GM21723 (cell line): ENCODE data around the gene ATG4D.
"Not testable (repeated sequence)": the region's sequence is repeated elsewhere in the genome, so short reads cannot be mapped to it uniquely, and the experiment has no call there.

Experiments used
- ATAC-seq: cut with Tn5 transposase; IDR thresholded peaks from one replicate; pipeline ENCODE4 v1.9.1; 2021; ENCODE audit warnings: mild to moderate bottlenecking, moderate library complexity; ENCODE audit not compliant: unreplicated experiment

The ATG4D gene

DNA sequence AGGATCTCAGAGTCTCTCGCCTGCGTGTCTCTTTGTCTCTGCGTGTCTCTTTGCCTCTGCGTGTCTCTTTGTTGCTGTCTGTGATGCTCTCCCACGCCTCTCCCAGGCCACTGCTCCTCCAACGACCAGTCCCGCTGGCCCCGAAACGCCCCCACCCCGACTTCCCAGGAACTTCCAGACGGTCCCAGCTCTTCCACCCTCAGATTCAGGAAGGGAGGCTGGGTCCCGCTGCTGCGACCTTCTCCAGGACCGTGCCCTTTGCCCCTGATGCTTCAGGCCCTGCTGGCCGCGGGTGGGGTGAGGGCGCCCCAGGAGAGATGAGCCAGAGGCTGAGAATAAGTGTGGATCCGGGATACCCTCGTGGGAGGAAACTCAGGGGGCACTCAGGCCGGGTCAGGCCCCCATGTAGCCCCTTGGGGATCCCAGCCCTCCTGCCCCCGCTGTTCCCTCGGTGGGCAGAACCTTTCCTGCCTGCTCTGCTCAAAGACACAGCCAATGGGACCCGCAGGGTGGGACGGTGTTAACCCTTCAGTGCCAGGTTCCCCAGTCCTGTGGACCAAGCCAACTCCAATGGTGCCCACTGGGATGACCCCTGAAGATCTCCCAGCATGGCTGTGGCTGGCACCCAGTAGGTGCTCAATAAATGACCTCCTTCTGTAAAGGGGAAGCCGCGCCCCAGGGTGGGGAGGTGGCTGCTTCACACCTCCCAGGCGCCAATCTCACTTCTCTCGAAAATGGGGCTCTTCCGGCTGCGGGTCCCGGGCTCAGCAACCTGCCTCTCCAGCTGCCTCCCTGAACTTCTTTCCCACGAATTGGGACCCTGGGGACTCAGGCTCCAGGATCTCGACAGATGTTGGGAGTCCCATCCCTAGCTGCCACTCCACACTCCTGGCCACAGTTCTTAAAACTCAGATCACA lies 25.0 kb upstream of the ATG4D start:
- no peak for ATAC-seq

DNA sequence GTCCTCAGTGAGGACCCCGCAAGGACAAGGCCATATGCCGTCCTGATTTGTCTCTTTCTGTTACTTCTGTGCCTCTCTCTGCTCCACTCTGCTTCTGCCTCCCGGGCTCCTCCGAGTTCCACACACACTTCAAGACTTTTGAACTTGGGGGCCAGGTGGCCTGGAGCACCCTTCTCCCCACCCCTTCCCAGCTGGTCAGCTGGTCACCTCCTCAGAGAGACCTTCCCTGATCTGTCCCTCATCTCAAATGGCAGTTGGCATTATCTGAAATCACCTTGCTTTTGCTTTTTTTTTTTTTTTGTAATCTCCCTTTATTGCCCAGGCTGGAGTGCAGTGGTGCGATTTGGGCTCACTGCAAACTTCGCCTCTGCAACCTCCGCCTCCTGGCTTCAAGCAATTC lies 24.3 kb upstream of the ATG4D start:
- no peak for ATAC-seq

DNA sequence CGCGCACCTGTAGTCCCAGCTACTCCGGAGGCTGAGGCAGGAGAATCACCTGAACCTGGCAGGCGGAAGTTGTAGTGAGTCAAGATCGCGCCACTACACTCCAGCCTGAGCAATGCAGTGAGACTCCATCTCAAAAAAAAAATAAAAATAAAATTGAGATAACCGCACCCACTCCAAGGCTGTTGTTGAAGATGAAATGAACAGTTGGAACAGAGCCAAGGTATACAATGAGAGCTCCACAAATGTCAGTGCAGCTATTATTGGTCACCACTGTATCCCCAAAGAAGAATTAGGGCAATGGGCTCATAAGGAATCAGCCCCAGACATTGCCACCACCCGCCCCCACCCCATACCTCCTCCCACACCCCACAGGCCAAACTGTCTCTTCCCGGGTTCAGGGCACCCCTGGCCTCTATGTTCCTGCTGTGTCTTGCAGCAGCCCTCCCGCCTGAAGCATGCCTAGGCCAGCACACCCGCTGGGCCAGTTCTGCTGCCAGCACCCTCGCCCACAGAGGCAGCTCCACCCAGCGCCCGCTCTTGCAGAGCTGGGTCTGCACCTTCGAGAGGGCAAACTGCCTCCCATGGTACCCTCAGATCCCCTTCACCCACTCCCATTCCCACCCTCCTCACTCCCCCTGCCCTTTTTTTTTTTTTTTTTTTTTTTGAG lies 22.9 kb upstream of the ATG4D start:
- no peak for ATAC-seq

DNA sequence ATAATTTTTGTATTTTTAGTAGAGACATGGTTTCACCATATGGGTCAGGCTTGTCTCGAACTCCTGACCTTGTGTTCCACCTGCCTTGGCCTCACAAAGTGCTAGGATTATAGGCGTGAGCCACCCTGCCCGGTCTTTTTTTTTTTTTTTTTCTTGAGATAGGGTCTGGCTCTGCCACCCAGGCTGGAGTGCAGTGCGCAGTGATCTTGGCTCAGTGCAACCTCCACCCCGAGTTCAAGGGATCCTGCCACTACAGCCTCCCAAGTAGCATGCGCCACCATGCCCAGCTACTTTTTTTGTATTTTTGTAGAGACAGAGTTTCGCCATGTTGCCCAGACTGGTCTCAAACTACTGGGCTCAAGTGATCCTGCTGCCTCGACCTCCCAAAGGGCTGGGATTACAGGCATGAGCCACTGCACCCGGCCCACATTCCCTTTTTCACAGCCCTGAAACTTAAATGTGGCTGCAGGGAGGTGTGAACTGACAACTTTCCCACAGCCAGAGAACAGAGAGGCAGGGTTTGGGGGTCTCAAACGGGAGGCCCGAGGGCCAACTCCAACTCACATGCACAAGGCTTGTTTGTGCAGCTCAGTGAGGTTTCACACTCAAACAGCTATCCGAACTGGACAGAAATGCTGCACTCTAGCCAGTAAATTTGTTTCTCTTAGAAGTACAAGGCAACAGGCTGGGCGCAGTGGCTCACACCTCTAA lies 22.1 kb upstream of the ATG4D start:
- no peak for ATAC-seq

DNA sequence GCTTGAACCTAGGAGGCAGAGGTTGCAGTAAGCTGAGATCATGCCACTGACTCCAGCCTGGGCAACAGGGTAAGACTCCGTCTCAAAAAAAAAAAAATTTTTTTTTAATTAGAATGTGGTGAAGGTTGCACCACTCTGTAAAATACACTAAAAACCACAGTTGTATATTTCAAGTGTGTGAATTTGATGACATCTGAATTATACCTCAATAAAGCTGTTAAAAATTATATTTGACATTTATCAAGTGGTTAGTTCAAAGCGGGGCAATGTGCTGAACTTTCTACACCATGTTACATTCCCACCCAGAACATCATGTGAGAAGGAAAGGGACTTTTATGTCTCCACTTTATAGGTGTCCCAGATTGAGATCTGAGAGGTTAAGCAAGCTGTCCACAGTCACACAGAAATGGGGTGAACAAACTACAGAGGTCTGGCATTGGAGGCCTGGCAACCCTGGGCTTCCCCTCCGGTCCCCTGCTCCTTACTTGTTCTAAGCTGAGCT lies 20.5 kb upstream of the ATG4D start:
- no peak for ATAC-seq

DNA sequence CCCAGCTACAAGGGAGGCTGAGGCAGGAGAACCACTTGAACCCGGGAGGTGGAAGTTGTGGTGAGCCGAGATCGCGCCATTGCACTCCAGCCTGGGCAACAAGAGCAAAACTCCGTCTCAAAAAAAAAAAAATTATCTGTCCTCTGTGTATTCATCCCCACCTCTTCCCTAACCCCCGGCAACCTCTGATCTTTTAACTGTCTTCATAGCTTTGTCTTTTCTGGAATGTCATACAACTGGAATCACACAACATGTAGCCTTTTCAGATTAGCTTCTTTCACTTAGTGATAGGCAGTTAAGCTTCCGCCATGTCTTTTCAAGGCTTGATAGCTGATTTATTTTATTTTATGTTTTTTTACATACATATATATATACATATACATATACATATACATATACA lies 18.1 kb upstream of the ATG4D start:
- ATAC-seq, result no peak

DNA sequence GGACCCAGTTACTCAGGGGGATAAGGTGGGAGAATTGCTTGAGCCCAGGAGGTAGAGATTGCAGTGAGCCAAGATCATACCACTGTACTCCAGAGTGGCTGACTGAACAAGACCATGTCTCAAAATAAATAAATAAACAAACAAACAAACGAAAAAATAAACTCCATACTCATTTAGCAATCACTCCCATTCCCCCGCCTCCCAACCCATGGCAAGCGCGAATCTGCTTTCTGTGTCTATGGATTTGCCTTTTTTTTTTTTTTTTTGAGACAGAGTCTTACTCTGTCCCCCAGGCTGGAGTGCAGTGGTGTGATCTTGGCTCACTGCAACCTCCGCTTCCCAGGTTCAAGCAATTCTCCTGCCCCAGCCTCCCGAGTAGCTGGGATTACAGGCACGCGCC lies 16.8 kb upstream of the ATG4D start:
- not testable (repeated sequence) for ATAC-seq

DNA sequence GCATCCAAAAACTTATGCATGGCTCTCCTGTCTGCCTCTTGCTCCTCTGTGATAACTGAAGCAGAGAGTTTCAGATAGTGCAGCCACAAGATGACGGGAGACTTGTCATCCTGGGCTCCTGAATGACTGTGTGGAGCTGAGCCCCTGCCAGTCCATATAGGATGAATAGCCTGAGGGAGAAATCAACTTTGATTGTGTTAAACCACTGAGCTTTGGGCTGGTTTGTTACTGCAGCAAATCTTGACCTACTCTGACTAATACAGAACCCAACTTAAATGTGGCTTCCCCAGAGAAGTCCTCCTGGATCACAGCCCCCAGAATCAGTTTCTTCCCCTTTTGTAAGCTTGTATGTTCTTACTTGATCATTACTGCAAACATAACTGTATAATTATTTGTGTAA lies 11.2 kb upstream of the ATG4D start:
- ATAC-seq, result no peak

DNA sequence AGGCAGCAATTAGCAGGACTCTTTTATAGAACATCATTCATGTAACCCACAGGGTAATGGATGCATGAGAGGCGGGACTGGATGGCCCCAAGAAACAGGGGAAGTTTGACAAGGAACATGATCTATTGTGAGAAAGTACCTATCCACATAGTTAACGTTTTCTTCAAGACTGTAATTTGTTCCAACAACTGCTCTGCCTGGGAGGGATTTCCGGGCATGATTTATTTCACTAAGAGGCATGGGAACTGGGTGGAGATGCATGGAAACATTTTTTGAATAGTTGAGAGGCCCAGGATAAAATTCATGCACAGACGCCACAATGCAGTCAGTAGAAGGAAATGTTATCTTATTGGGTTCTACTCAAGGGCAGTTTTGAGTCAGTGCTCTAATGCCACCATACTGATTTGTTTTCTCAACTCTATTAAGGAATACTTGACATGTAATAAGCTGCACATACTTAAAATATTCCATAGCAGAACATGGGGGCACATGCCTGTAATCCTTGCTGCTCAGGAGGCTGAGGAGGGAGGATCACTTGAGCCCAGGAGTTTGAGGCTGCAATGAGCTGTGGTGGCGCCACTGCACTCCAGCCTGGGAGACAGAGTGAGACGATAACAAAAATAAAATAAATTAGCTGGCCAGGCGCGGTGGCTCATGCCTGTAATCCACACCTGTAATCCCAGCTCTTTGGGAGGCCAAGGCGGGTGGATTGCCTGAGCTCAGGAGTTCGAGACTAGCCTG lies 9.9 kb upstream of the ATG4D start:
- ATAC-seq, result no peak

DNA sequence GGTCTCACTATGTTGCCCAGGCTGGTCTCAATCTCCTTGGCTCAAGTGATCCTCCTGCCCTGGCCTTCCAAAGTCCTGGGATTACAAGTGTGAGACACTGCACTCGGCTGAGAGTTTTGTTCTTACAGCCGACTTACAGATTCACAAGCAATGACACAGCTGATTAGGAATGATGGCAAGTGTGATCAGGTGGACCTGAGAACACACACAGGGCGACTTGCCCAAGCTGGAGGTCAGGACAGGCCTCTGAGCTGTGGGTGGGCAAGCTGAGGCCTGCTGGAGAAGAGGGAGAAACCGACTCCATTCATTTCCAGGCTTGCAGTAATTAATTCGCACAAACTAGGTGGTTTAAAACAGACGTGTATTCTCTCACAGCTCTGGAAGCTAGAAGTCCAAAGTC lies 8.1 kb upstream of the ATG4D start:
- ATAC-seq, result no peak

DNA sequence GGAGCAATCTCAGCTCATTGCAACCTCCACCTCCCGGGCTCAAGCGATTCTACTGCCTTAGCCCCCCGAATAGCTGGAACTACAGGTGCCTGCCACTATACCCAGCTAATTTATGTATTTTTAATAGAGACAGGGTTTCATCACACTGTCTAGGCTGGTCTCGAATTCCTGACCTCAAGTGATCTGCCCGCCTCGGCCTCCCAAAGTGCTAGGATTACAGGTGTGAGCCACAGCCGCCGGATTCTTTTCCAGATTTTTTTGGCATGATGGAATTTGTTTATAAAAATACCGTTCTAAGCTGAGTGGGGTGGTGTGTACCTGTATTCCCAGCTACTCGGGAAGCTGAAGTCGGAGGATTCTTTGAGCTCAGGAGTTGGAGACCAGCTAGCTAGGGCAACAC lies 6.0 kb upstream of the ATG4D start:
- ATAC-seq, result no peak

DNA sequence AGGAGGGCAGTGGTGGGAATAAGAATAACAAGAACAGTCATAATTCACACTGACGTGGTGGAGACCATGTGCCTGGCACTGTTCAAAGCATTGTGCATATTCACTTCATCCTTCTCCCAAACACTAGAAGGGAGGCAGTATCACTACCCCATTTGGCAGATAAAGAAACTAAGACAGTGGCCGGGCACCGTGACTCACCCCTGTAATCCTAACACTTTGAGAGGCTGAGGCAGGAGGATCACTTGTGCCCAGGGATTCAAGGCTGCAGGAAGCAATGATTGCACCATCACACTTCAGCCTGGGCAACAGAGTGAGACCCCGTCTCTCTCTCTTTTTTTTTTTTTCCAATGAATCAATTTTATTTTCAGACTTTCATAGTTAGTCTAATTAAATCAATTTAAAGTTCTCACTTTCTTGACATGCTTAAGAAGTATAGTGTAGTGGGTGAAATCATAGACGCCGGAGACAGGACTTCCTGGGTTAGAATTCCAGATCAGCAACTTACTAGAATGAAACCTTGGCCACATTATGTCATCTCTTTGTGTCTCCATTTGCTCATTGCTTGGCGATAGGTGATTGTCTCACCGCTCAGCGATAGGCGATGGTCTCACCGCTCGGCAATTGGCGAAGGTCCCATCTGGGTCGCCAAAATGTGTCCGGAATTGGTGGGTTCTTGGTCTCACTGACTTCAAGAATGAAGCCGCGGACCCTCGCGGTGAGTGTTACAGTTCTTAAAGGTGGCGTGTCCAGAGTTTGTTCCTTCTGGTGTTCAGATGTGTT lies 5.3 kb upstream of the ATG4D start:
- no peak for ATAC-seq

DNA sequence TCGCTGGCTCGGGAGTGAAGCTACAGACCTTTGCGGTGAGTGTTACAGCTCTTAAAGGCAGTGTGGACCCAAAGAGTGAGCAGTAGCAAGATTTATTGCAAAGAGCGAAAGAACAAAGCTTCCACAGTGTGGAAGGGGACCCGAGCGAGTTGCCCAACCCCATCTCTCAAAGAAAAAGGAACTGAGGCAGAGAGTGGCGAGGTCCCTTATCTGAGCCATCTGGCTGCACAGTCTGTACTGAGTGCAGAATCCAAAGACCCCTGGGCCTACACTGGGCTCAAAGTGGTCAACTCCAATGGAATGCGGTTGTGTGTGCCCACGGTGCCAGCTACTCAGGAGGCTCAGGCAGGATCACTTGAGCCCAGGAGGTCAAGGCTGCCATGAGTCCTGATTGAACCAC lies 4.7 kb upstream of the ATG4D start:
- ATAC-seq, result not testable (repeated sequence)

DNA sequence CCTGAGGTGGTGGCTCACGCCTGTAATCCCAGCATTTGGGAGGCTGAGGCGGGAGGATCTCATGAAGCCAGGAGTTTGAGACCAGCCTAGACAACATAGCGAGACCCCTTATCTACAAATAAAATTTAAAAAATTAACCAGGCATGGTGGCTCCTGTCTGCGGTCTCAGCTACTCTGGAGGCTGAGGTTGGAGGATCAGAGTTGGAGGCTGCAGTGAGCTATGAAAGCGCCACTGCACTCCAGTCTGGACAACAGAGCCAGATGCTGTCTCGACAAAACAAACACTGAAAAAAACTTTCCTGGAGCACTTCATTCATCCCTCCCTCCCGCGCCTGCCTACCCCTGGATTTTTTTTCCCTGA lies 665 bp upstream of the ATG4D start:
- ATAC-seq, result no peak

DNA sequence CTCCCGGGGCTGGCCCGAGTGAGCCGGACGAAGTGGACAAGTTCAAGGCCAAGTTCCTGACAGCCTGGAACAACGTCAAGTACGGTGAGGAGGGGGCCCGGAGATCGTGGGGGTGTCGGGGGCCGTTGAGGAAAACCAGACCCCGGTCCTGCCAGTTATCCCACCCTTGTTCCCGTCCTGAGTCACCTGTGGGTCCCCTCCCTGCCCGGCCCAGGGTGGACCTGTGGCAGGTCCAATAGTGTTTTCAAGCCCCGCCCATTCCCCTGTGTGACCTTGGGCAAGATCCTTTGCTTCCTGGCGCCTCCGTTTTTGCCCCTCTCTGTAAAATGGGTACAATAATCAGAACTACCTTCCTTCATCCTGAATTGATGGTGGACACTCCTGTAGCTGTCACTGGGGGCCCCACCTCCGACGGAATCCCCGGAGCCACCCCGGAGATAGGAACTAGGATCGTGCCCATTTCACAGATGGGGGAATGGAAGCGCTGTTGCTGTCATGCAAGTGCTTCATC lies 593 bp downstream of the ATG4D start:
- peak; percentile 19 for ATAC-seq

DNA sequence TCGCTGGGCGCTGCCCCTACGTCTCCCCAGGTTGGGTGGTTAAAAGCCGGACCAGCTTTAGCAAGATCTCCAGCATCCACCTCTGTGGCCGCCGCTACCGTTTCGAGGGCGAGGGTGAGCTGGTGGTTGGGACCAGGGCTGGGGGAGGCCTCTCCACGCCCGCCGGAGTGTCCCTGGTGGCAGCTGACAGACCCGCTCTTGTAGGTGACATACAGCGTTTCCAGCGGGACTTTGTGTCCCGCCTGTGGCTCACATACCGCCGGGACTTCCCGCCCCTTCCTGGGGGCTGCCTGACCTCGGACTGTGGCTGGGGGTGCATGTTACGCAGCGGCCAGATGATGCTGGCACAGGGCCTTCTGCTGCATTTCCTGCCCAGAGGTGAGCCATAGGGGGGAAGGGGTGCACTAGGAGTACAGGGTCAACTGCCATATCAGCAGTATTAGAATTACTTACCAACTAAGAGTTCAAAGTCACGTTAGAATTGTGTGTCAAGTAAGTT lies 1.1 kb downstream of the ATG4D start:
- ATAC-seq, result no peak

DNA sequence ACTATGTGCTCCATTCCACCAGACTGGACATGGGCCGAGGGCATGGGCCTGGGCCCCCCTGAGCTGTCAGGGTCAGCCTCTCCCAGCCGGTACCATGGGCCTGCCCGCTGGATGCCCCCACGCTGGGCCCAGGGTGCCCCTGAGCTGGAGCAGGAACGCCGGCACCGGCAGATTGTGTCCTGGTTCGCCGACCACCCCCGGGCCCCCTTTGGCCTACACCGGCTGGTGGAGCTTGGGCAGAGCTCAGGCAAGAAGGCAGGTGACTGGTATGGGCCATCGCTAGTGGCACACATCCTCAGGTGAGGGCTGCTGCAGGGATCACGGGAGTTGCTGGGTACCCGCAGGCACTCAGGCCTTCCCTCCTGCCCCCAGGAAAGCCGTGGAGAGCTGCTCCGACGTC lies 3.1 kb downstream of the ATG4D start:
- ATAC-seq, result no peak

DNA sequence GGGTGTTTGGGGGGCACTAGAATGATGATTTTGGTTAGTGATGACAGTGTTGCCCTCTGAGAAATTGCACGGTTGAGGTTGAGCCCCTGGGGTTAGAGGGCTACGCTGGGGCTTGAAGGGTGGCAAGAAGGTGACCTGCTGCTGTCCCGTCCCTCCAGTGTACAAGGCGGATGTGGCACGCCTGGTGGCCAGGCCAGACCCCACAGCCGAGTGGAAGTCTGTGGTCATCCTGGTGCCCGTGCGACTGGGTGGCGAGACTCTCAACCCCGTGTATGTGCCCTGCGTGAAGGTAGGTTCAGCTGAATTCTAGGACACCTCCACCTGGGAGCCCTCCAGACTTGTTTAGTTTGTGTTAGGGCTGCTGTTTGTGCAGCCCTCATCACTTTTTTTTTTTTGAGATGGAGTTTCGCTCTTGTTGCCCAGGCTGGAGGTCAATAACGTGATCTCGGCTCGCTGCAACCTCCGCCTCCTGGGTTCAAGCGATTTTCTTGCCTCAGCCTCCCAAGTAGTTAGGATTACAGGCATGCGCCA lies 5.1 kb downstream of the ATG4D start:
- no peak for ATAC-seq

DNA sequence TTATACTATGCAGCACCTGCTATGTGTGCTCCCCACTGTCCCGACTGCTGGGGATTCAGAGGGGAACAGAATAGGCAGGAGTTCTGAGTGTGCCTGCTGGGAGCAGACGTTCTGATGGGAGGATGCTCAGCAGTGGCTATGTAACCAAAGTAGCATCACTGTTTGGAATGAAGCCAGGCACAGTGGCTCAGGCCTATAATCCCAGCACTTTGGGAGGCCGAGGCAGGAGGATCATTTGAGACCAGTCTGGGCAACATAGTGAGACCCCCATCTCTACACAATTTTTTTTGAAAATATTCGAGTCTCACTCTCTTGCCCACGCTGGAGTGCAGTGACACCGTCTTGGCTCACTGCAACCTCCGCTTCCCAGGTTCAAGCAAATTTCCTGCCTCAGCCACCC lies 6.0 kb downstream of the ATG4D start:
- ATAC-seq, result no peak

DNA sequence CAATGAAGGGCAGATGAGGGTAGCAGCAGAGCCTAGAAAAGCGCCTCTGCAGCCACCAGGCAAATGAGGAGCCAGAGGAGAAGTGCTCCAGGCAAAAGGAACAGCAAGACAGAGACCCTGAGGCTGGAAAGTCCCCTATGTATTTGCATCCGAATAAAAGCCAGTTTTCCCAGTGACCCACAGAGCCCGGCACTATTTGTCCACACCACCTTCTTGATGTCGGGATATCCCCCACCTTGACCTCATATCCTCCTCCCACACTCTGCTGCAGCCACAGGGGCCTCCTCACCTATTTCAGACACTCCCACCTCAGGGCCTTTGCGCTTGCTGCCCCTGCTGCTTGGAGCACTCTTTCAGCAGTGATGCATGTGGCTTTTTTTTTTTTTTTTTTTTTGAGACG lies 6.6 kb downstream of the ATG4D start:
- ATAC-seq, result no peak
